SK-N-SH (cell line): ENCODE data around the gene LRCH3. TPM values are rescaled to one million over a fixed set of nuclear protein-coding genes. Genes with fewer than 3 reads are reported as not detected.

Experiments
- CTCF ChIA-PET: fragments of 300-600, 350-600 bp; formaldehyde crosslinking; extraction: SDS; loops from one replicate; lab custom pipeline; 2021; lab: Yijun Ruan, JAX
- POLR2A ChIA-PET: fragments of 350-600 bp; sonication (Branson Sonifier 250); formaldehyde crosslinking; extraction: SDS; loops from one replicate; lab custom pipeline; 2020; ENCODE audit warnings: antibody characterized with exemption, inconsistent platforms; lab: Yijun Ruan, JAX
- DNase-seq: peaks from one replicate; pipeline ENCODE4 v3.0.0; 2012
- H2AFZ ChIP-seq: fragments of 200-600 bp; sonication (generic); 2 replicates; pipeline ENCODE4 v1.8.1; 2016; ENCODE audit warnings: antibody characterized with exemption, mild to moderate bottlenecking, low read depth
- H3F3A ChIP-seq: fragments of 200-600 bp; sonication (generic); replicated peaks from 2 replicates; pipeline ENCODE3; 2016; ENCODE audit warnings: antibody characterized with exemption, mild to moderate bottlenecking; ENCODE audit not compliant: insufficient read depth
- H3K27ac ChIP-seq, 2 experiments: fragments of 200-500 bp in 1 of 2; fragments of 200-600 bp in 1 of 2; sonication (Bioruptor generic) in 1 of 2; sonication (generic), shearing (Covaris generic) in 1 of 2; 2 replicates each; pipeline versions ENCODE4 v1.5.1 to v1.6.1; 2014 to 2016; ENCODE audit warnings: low read depth in 2 of 2, inconsistent platforms in 1 of 2, low read length in 1 of 2, mild to moderate bottlenecking in 1 of 2, mixed read lengths in 1 of 2
- H3K27me3 ChIP-seq: fragments of 200-600 bp; sonication (generic), shearing (Covaris generic); 2 replicates; pipeline ENCODE4 v1.6.1; 2016; ENCODE audit warnings: mixed run types; ENCODE audit not compliant: insufficient read depth
- H3K36me3 ChIP-seq, 2 experiments: fragments of 200-500 bp in 1 of 2; fragments of 200-600 bp in 1 of 2; sonication (Bioruptor generic) in 1 of 2; sonication (generic) in 1 of 2; replicated peaks in 1 of 2; 2 replicates each; pipeline versions ENCODE3 to v1.5.1; 2014 to 2016; ENCODE audit warnings: low read length in 1 of 2, mild to moderate bottlenecking in 1 of 2; ENCODE audit not compliant: insufficient read depth in 2 of 2, control insufficient read depth in 1 of 2
- H3K4me1 ChIP-seq, 2 experiments: fragments of 200-500 bp in 1 of 2; fragments of 200-600 bp in 1 of 2; sonication (Bioruptor generic) in 1 of 2; sonication (generic), shearing (Covaris generic) in 1 of 2; 2 replicates each; pipeline versions ENCODE4 v1.5.1 to v1.6.1; 2014 to 2016; ENCODE audit warnings: low read depth in 1 of 2, low read length in 1 of 2, mixed run types in 1 of 2; ENCODE audit not compliant: insufficient read depth in 2 of 2, control insufficient read depth in 1 of 2
- H3K4me2 ChIP-seq: fragments of 200-600 bp; sonication (generic), shearing (Covaris generic); 2 replicates; pipeline ENCODE4 v1.6.1; 2017; ENCODE audit warnings: mixed run types
- H3K4me3 ChIP-seq, 2 experiments: fragments of 200-500 bp in 1 of 2; fragments of 200-600 bp in 1 of 2; sonication (Bioruptor generic) in 1 of 2; sonication (generic), shearing (Covaris generic) in 1 of 2; 2 replicates each; pipeline versions ENCODE4 v1.5.1 to v1.8.1; 2014 to 2016; ENCODE audit warnings: low read depth in 2 of 2, inconsistent platforms in 1 of 2, low read length in 1 of 2, mild to moderate bottlenecking in 1 of 2, mixed read lengths in 1 of 2, moderate library complexity in 1 of 2
- H3K79me2 ChIP-seq: fragments of 200-600 bp; sonication (generic); 2 replicates; pipeline ENCODE4 v1.8.1; 2017; ENCODE audit warnings: mild to moderate bottlenecking; ENCODE audit not compliant: insufficient read depth
- H3K9ac ChIP-seq: fragments of 200-600 bp; sonication (generic); 2 replicates; pipeline ENCODE4 v1.6.1; 2017; ENCODE audit warnings: mixed run types
- H3K9me2 ChIP-seq: fragments of 200-600 bp; sonication (generic); 2 replicates; pipeline ENCODE4 v1.6.1; 2017; ENCODE audit warnings: mixed run types
- H3K9me3 ChIP-seq: fragments of 200-600 bp; sonication (generic); 2 replicates; pipeline ENCODE4 v1.6.1; 2017; ENCODE audit warnings: mixed run types, mild to moderate bottlenecking, moderate library complexity
- H4K20me1 ChIP-seq: fragments of 200-600 bp; sonication (generic); 2 replicates; pipeline ENCODE4 v1.6.1; 2017; ENCODE audit warnings: mild to moderate bottlenecking, mixed run types; ENCODE audit not compliant: insufficient read depth
- ELF1 ChIP-seq: IDR thresholded peaks from 2 replicates; pipeline ENCODE4 v1.4.0; 2012
- JUND ChIP-seq: IDR thresholded peaks from 2 replicates; pipeline ENCODE4 v1.4.0; 2012
- MEF2A ChIP-seq: IDR thresholded peaks from 2 replicates; pipeline ENCODE4 v1.4.0; 2012; ENCODE audit warnings: low read depth, borderline replicate concordance
- POLR2AphosphoS5 ChIP-seq: IDR thresholded peaks from 2 replicates; pipeline ENCODE4 v1.6.1; 2012; ENCODE audit warnings: low read depth, low read length
- RFX5 ChIP-seq: IDR thresholded peaks from 2 replicates; pipeline ENCODE4 v1.6.1; 2012; ENCODE audit warnings: mild to moderate bottlenecking, improper control_type of control experiment, low read length
- RXRA ChIP-seq: IDR thresholded peaks from 2 replicates; pipeline ENCODE4 v1.4.0; 2012; ENCODE audit warnings: low read depth, mild to moderate bottlenecking, borderline replicate concordance
- USF2 ChIP-seq: fragments of 150-350 bp; IDR thresholded peaks from 2 replicates; pipeline ENCODE4 v1.6.1; 2017; ENCODE audit warnings: antibody characterized with exemption, low read length, low read depth, borderline replicate concordance
- WGBS: methylation state at CpG from one replicate; pipeline ENCODE4 v1.1.6; 2017; ENCODE audit warnings: low lambda C conversion rate; 5-methylcytosine and 5-hydroxymethylcytosine counted together
- polyA plus RNA-seq, 3 experiments: library from polyadenylated mRNA; depleted of rRNA; stranded (reverse); fragments of >200 nt; gene quantifications; 2 replicates each; pipeline ENCODE4 v1.2.3, GENCODE V29; 2012
- TF ChIP-seq, protein P1 (sequence below): IDR thresholded peaks from 2 replicates; pipeline ENCODE4 v1.6.1; 2012; ENCODE audit warnings: mild to moderate bottlenecking, low read depth, low read length, moderate library complexity

LRCH3 gene
- polyA plus RNA-seq, 1 of the 3 experiments (the other 2 are of a cell fraction), result 22.6 TPM

DNA sequence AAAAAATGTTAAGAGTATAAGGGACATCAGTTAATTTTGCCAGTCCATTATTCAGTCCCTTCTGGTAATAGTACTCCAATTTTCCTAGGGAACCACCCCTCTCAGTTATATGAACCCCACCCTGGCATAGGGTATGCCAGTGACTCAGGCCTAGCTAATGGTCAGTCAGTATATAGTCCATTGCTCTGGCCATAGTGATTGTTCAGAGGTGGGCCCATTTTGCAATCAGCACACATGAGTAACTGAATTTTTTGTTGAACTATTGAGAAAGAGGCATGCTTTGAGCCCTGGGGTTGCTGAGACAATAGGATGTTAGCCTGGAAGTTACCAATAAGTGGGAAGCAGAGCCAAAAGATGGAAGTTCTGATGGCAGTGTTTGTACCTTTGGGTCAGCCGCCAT lies 4.1 kb downstream of the LRCH3 start:
- Histone ChIP-seq H3K4me2 (no peak overlapping the region), H3K27ac (no peak overlapping the region), H3F3A (peaks cover 11% of the 10 kb centered on the region), H3K27me3 (no peaks in the 10 kb centered on the region), H3K9ac (no peak overlapping the region), H3K4me1 (peaks cover 3 to 17% of the 10 kb centered on the region in 2 experiments), H3K9me3 (no peaks in the 10 kb centered on the region)
- WGBS, result 100% methylated on average over 1 of the region's 1 CpG
- TF ChIP-seq ELF1 (no peak), JUND (no peak), RXRA (no peak)
- TF ChIP-seq, all 33 proteins: peak for 0
- Histone ChIP-seq H3K9me2 (no peaks in the 10 kb centered on the region), H4K20me1 (peaks cover 72% of the 10 kb centered on the region), H3K79me2 (peaks cover 90% of the 10 kb centered on the region), H2AFZ (no peak overlapping the region), H3K36me3 (no peaks in the 10 kb centered on the region), H3K4me3 (no peak overlapping the region)
- CTCF ChIA-PET, result interaction anchor here (0.5 to 1.7 kb wide), 3 partner anchors 16 to 770 kb away, joined by 3 to 4 read pairs (median 3); no protein-coding TSS in a partner anchor
- no peak for DNase-seq
- POLR2A ChIA-PET, result no interaction called here

- Histone ChIP-seq H3K27me3 (no peaks in the 10 kb centered on the region), H3K27ac (no peak overlapping the region), H4K20me1 (peaks cover 80% of the 10 kb centered on the region), H3K4me3 (no peak overlapping the region), H3K4me2 (no peak overlapping the region)
- CTCF ChIA-PET, result interaction anchor here (0.6 to 1.7 kb wide), 3 partner anchors 15 to 197 kb away, joined by 3 to 4 read pairs (median 3); no protein-coding TSS in a partner anchor
- DNase-seq, result no peak
- TF ChIP-seq POLR2AphosphoS5 (no peak), RFX5 (no peak), RXRA (no peak), USF2 (no peak), JUND (no peak), MEF2A (no peak)
- TF ChIP-seq, protein P1, sequence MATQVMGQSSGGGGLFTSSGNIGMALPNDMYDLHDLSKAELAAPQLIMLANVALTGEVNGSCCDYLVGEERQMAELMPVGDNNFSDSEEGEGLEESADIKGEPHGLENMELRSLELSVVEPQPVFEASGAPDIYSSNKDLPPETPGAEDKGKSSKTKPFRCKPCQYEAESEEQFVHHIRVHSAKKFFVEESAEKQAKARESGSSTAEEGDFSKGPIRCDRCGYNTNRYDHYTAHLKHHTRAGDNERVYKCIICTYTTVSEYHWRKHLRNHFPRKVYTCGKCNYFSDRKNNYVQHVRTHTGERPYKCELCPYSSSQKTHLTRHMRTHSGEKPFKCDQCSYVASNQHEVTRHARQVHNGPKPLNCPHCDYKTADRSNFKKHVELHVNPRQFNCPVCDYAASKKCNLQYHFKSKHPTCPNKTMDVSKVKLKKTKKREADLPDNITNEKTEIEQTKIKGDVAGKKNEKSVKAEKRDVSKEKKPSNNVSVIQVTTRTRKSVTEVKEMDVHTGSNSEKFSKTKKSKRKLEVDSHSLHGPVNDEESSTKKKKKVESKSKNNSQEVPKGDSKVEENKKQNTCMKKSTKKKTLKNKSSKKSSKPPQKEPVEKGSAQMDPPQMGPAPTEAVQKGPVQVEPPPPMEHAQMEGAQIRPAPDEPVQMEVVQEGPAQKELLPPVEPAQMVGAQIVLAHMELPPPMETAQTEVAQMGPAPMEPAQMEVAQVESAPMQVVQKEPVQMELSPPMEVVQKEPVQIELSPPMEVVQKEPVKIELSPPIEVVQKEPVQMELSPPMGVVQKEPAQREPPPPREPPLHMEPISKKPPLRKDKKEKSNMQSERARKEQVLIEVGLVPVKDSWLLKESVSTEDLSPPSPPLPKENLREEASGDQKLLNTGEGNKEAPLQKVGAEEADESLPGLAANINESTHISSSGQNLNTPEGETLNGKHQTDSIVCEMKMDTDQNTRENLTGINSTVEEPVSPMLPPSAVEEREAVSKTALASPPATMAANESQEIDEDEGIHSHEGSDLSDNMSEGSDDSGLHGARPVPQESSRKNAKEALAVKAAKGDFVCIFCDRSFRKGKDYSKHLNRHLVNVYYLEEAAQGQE, result no peak
- TF ChIP-seq, all 33 proteins: peak for 0
- Histone ChIP-seq H3K9ac (no peak overlapping the region), H3K36me3 (no peaks in the 10 kb centered on the region), H3F3A (peaks cover 11% of the 10 kb centered on the region), H3K9me2 (no peaks in the 10 kb centered on the region), H2AFZ (no peak overlapping the region), H3K4me1 (peaks cover 3 to 17% of the 10 kb centered on the region in 2 experiments), H3K9me3 (no peaks in the 10 kb centered on the region), H3K79me2 (peaks cover 99% of the 10 kb centered on the region)
- WGBS, result 72% methylated on average over 4 of the region's 4 CpGs
- POLR2A ChIA-PET, result no interaction called here
These were observed 5.0 kb downstream of the LRCH3 start for GRCh38 chr3:197796087-197796486.
